ENCODE measurements around the gene PAQR9. TPM values are rescaled to one million over a fixed set of nuclear protein-coding genes. Genes with fewer than 3 reads are reported as not detected.

PAQR9 gene
- total RNA-seq, 2 donors from 2014 or later: 0.26 to 0.33 TPM

DNA sequence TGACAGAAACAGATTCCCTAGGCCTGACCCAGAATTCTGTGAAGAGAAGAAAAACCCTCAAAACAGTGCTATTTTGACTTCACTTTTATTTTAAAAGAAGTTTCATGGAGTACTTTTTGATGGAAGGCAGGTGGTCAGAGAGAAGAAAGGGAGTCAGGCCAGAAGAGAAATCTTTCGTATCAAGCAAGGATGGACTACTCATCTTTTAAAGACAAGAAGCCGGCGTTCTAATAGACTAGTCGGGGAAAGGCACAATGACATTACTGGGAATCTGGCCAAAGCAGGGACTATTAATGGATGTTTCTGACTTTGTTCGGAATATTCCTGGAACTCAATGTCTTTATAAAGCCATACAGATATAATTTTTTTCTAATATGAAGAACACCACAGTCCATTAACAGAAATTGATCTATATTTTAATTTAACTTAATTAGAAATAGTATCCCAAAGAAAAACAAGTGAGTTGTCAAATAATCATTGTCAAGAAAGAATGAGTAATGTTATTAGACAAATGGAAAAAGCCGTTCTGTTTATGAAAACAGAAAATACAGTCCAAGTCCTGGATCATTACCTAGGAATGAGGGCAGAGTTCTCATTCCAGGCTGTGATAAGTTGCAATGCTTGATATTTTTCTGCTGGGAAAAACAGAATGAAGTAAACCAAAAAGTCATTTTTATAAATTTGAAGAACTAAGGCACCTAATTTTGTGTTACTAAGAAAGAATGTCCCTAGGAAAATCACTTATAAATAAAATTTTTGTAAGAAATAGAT is 50.9 kb downstream of the PAQR9 start:
- no peak overlapping the region for H3K27ac ChIP-seq
- 45 to 58% methylated on average over 6 of the region's 6 CpGs for WGBS, 2 donors
- ATAC-seq: no peak
- no peaks in the 10 kb centered on the region for H3K9me3 ChIP-seq
- no peak overlapping the region for H3K4me3 ChIP-seq
- TF ChIP-seq, protein P1, sequence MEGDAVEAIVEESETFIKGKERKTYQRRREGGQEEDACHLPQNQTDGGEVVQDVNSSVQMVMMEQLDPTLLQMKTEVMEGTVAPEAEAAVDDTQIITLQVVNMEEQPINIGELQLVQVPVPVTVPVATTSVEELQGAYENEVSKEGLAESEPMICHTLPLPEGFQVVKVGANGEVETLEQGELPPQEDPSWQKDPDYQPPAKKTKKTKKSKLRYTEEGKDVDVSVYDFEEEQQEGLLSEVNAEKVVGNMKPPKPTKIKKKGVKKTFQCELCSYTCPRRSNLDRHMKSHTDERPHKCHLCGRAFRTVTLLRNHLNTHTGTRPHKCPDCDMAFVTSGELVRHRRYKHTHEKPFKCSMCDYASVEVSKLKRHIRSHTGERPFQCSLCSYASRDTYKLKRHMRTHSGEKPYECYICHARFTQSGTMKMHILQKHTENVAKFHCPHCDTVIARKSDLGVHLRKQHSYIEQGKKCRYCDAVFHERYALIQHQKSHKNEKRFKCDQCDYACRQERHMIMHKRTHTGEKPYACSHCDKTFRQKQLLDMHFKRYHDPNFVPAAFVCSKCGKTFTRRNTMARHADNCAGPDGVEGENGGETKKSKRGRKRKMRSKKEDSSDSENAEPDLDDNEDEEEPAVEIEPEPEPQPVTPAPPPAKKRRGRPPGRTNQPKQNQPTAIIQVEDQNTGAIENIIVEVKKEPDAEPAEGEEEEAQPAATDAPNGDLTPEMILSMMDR (IDR thresholded peaks at IDR 0.05): no peak
- TF ChIP-seq POLR2A (IDR thresholded peaks at IDR 0.05): no peak
- no peaks in the 10 kb centered on the region for H3K4me1 ChIP-seq
- H3K27me3 ChIP-seq: no peaks in the 10 kb centered on the region
- DNase-seq: no peak
- no peaks in the 10 kb centered on the region for H3K36me3 ChIP-seq (replicated peaks in 1 of 2; ENCODE audit: insufficient read depth in 1 of 2, low read depth in 2 of 2)
- intact Hi-C loops (cut with DNase I): no loop called here

Small RNA genes within 50 kb of the gene (small RNA-seq; reads per million reads assigned to genes)
- gene AC021074.2: not detected

Other genes starting within 250 kb of the PAQR9 start
- 1 to 10 TPM; 6.9 to 7.5 TPM for gene TRPC1, start 239.6 kb downstream of the PAQR9 start, total RNA-seq
- gene PCOLCE2, start 74.6 kb downstream of the PAQR9 start, total RNA-seq: 10 to 100 TPM in 1 of 2 donors, 1 to 10 TPM in 1; 1.6 to 41.5 TPM
- gene U2SURP, start 37.9 kb upstream of the PAQR9 start, total RNA-seq: 10 to 100 TPM; 65.4 to 68.2 TPM
- 1 to 10 TPM; 1.3 to 4.3 TPM for gene CHST2, start 156.1 kb upstream of the PAQR9 start, total RNA-seq